Measurements from ENCODE around the gene ERG.

ERG gene, protein sequence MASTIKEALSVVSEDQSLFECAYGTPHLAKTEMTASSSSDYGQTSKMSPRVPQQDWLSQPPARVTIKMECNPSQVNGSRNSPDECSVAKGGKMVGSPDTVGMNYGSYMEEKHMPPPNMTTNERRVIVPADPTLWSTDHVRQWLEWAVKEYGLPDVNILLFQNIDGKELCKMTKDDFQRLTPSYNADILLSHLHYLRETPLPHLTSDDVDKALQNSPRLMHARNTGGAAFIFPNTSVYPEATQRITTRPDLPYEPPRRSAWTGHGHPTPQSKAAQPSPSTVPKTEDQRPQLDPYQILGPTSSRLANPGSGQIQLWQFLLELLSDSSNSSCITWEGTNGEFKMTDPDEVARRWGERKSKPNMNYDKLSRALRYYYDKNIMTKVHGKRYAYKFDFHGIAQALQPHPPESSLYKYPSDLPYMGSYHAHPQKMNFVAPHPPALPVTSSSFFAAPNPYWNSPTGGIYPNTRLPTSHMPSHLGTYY

GRCh38 chr21:38498057-38498833, at the start of gene ERG:
Gene ERG, minus strand, starts transcription at chr21:38498477. Its CDS starts 97 bp downstream, at chr21:38498380.
- DNase-seq: no peak

DNA sequence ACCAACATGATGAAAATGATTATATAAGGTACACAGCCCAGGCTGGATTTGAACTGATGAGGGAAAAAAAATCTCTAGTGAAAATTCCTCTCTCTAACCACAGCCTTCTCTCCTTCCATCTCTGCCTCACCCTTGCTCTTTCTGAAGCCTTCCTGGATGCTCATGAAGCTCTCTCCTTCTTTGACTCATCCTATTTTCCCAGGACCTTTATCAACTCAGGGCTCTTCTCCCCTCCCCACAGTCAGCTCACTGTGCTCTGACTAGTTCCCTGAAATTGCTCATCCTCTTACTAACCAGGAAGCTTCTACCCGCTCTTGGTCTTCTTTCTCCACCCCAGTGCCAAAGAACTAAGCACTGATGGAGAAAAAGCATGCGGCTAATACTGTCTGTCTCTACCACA, 46.4 kb upstream of the ERG start:
- DNase-seq: no peak

DNA sequence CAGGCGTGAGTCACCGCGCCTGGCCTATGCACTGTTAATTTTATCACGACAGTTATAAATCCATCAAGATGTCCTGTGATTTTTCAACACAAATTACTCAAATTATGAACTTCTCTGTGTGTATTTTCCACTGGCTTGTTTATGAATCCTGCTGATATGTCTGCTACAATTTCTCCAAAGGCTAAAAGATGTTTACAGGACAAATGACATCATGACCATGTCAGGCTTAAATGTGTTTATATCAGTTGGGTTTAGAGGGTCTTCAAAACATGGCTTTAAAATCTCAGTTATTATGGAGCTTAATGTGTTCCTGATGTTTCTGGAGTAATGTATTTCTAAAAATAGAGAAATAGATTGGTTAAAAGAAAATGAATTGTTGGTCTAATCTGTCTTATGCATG, 44.0 kb upstream of the ERG start:
- DNase-seq: no peak

DNA sequence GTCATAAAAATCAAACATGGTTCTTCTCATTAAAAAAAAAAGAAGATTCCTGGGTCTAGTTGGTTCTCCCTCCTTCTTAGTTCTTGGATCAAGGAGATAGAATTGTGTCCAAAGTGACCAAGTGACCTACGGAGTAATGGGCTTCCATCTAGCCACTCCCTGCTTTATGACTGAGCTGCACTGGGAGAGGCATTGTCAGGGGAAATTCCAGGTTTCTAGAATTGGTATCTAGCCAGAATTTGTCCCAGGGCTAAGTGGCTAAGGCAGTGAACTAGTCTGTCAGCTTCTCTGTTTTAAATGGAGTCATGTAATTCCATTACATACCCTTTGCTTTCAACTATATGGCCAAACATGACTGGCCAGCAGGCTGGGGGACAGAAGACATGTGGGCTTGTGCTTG, 40.1 kb upstream of the ERG start:
- DNase-seq: no peak

DNA sequence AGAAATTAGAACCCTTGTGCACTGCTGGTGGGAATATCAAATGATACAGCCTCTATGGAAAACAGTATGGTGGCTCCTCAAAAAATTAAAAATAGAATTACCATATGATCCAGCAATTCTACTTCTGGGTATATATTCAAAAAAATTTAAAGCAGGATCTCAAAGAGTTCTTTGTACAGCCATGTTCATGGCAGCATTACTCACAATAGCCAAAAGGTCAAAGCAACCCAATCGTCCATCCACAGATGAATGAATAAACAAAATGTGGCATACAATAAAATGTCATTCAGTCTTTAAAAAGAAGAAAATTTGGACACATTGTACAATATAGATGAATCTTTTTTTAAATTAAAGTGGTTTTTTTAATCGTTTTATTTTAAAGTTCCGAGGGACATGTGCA, 36.3 kb upstream of the ERG start:
- DNase-seq: no peak

GRCh38 chr21:38533887-38534286, 35.6 kb upstream of the ERG start:
- DNase-seq: no peak

DNA sequence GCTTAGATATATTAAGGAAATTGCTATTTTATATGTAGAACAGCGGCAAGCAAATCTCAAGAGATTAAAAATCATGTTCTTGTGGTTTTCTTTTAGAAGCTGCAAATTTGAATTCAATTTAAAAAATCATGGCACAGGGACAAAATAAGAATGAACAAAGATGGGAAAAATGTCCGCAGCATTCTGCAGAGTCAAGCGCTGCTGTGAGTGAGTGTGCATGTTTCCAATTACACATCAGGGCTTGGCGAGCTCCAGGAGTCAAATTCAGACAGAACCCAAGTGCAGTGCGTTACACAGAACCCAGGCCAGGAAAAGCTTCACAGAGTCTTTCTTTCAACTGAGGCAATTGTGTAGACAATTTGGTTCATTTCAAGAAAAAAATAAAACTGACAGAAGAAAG, 33.3 kb upstream of the ERG start:
- no peak for DNase-seq

DNA sequence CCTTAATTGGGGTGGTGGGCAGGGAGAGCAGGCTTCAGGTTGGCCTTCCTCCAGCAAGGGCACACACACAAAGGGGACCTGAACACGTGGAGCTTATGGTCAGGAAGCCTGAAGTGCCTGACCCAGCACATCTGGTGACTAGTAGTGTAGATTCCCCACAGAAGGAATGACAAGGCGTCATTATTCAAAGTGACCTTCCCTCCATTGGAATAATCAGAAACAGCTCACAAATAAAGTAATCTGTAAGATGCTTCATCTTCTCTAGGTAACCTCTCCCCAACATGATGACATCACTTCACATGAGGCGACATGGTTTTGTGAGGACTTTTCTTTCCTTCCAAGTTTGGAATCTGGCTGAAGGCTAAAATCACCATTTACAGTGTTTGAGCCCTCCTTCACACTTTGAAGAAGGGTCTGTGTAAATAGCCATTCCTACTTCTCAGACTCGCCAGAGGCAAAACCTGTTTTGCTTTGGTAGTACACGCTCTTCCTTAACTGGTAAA, 32.8 kb upstream of the ERG start:
- no peak for DNase-seq

DNA sequence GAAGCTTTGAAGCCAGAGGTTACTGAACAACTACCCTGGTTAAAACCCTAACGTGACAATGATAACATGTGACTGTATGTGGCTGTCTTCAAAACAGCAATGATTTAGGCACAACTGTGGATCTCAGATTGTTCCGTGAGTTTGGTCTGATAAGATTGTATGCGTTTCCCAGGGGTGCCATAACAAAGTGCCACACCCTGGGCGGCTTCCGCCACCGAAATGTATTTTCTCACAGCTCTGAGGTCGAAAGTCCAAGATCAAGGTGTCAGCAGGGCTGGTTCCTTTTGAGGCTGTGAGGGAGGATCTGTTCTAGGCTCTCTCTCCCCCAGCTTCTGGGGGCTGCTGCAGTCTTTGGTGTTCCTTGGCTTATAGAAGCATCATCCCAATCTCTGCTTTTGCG, 29.5 kb upstream of the ERG start:
- no peak for DNase-seq

DNA sequence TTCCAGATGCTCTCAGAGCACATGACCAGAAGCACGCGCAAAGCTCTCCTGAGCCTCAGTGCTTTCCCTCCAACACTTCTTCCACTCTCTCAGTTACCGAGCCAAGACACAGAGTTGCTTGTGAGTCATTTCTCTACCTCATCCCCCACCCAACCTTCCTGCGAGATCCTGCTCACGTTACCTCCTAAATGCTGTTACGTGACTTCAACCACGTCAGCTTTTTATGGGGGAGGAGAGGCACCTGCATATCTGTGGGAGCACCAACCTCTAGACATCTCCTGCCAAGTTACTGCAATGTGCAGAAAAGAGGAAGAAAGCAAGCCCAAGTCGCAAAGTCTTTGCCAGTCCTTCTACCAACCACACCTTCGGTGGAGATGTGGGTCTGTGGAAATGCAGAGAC, 27.2 kb upstream of the ERG start:
- DNase-seq: no peak

GRCh38 chr21:38524168-38525153, 26.2 kb upstream of the ERG start:
- DNase-seq: no peak

DNA sequence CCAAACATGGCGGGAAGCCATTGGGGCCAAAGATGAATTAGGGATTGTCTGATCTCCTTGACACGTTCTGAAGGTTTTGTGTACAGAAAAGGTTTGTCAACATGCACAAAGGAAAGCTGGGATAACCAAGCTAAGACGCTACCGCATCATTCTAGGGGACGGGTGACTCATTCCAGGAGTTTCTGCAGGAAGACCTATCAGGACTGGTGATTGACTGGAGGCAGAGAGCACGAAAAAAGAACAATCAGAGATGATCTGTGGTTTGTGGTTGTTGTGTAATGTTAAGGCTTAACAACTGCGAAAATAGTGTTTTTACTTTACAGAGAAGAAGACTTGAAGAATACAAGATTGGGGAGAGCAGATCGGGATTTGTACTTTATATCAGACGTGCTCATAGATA, 22.2 kb upstream of the ERG start:
- DNase-seq: no peak

- DNase-seq: no peak
These were observed 13.5 kb upstream of the ERG start for GRCh38 chr21:38511662-38512243.

- DNase-seq: no peak
These were observed 12.9 kb upstream of the ERG start for GRCh38 chr21:38511198-38511597.

GRCh38 chr21:38507374-38507942, 9.2 kb upstream of the ERG start:
- no peak for DNase-seq

GRCh38 chr21:38506661-38507281, 8.5 kb upstream of the ERG start:
- no peak for DNase-seq

DNA sequence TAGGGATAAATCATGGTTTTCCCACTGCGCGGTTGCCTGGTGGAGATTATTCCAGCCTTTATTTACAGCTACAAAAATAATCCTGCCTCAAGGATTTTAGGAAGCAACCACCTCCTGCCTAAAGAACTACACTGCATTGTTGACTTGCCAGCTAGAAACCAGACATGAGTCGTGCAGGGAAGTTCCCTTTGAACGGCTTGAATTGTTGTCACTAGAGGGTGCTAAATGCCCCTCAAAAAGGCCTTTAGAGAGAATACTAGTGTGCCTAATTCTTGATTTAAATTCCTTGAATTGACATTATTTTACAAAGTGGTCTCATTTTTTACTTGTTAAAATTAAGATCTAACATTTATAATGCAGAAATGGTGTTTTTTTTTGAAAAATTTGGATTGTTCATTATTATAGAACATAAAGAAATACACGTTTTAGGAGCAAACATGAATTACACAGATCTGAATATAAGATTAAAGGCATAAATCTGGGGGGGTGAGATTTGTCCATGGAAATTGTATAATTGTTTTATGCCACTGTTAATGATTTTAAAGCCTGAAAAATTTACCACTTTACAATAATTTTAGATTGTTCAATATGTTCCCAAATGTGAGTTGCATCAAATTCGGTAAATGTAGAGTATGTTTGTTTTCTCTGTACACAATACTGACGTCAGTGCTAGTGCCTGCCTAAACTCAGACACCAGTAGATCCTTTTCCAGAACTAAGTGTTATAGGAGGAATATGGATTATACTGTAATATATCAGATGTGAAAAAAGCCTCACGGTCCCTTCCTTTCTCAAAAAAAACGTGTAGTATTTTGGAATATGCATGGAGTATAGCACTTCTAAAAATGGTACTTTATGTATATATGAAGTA, 7.6 kb upstream of the ERG start:
- DNase-seq: peak in 14 of 51 donors; percentile 2 to 35 (median 7)

DNA sequence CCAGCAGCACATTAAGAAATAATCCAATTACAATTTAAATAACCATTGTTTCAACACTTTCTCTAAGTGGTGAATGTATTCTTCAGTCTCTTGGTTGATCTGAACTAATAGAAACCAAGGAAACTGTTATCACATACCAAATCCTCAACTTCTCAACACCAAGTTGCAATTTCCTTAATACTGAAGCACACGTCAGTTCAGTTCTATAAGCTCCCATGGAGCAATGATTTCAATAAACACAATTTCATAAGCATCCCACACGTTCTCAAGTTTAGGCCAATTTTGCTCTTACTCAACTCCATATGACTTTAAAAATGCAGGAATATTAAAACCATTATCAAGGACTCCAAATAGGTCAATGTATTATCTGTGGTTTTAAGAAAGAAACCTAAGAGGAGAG, 5.8 kb upstream of the ERG start:
- no peak for DNase-seq

DNA sequence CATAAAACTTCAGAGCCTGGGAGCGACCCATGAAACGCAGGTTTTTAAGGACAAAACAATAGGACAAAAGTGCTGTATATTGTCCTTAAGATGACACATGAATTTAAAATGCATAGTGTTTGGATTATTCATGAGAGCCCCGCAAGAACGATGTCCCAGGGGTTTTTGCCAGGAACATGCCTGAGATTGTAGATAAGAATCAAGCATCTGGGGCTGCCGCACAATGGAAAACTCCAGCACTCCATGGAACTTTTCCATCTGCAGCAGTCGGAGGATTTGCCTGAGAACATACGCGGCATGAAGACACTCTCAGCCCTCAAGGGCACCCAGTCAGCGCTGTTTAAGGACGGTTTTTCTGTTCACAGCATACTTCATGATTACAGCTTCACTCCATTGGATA, 5.3 kb upstream of the ERG start:
- no peak for DNase-seq
